PC-3 (cell line): ENCODE data around the gene CROT. TPM values are rescaled to one million over a fixed set of nuclear protein-coding genes. Genes with fewer than 3 reads are reported as not detected.

Experiments used
- ATAC-seq: fragments of 200-7000 bp; cut with Tn5 transposase; 2 replicates; pipeline ENCODE4 v1.9.1; 2020; ENCODE audit warnings: mild to moderate bottlenecking, moderate library complexity
- BruUV-seq: library from RNA; stranded (reverse); fragments of 400-500 nt; replicated peaks from 2 replicates; lab custom pipeline; 2021; lab: Mats Ljungman, UMichigan
- CTCF ChIA-PET: fragments of 300-600 bp; sonication (Branson Sonifier 250); formaldehyde crosslinking; loops from one replicate; lab custom pipeline; 2022; ENCODE audit warnings: antibody characterized with exemption; lab: Charles Lee
- POLR2A ChIA-PET: fragments of 300-600 bp; sonication (Branson Sonifier 250); formaldehyde crosslinking; loops from one replicate; lab custom pipeline; 2022; ENCODE audit warnings: antibody characterized with exemption; ENCODE audit not compliant: unreplicated experiment; lab: Charles Lee
- DNase-seq: peaks from one replicate; pipeline ENCODE4 v3.0.0-alpha.2; 2015
- H2AFZ ChIP-seq: fragments of 300-600 bp; sonication (generic); 2 replicates; pipeline ENCODE4 v1.6.0; 2016; ENCODE audit warnings: antibody characterized with exemption, low read length
- H3F3A ChIP-seq: fragments of 300-600 bp; sonication (generic); one replicate; pipeline ENCODE4 v1.6.0; 2017; ENCODE audit warnings: antibody characterized with exemption, low read length, control low read depth, mild to moderate bottlenecking; ENCODE audit not compliant: unreplicated experiment
- H3K27ac ChIP-seq: fragments of 300-600 bp; sonication (generic); 2 replicates; pipeline ENCODE4 v1.5.1; 2016; ENCODE audit warnings: mild to moderate bottlenecking, low read length
- H3K27me3 ChIP-seq: fragments of 300-600 bp; sonication (generic); 2 replicates; pipeline ENCODE4 v1.6.1; 2016; ENCODE audit warnings: low read length, mixed read lengths
- H3K36me3 ChIP-seq: fragments of 300-600 bp; sonication (generic); 2 replicates; pipeline ENCODE4 v1.6.1; 2016; ENCODE audit warnings: low read depth, mixed run types, low read length, mixed read lengths
- H3K4me1 ChIP-seq: fragments of 300-600 bp; sonication (generic); 2 replicates; pipeline ENCODE4 v1.5.1; 2016; ENCODE audit warnings: low read length; ENCODE audit not compliant: insufficient read depth
- H3K4me2 ChIP-seq: fragments of 300-600 bp; sonication (generic); 2 replicates; pipeline ENCODE4 v1.6.0; 2016; ENCODE audit warnings: low read length
- H3K4me3 ChIP-seq: fragments of 300-600 bp; sonication (generic); 2 replicates; pipeline ENCODE4 v1.5.1; 2016; ENCODE audit warnings: mild to moderate bottlenecking, low read length, mixed read lengths
- H3K79me2 ChIP-seq: fragments of 300-600 bp; sonication (generic); 2 replicates; pipeline ENCODE4 v1.6.1; 2017; ENCODE audit warnings: low read length, mixed read lengths
- H3K9ac ChIP-seq: fragments of 300-600 bp; sonication (generic); 2 replicates; pipeline ENCODE4 v1.6.0; 2016; ENCODE audit warnings: mild to moderate bottlenecking, low read length
- H3K9me2 ChIP-seq: fragments of 300-600 bp; sonication (generic); replicated peaks from 2 replicates; pipeline ENCODE4 v1.6.1; 2016; ENCODE audit warnings: mixed run types, low read length, mixed read lengths
- H3K9me3 ChIP-seq: fragments of 300-600 bp; sonication (generic); 2 replicates; pipeline ENCODE4 v1.6.1; 2016; ENCODE audit warnings: low read length, mixed read lengths
- H4K20me1 ChIP-seq: fragments of 300-600 bp; sonication (generic); 2 replicates; pipeline ENCODE4 v1.6.1; 2016; ENCODE audit warnings: low read length, mixed read lengths
- EZH2 ChIP-seq: fragments of 300-600 bp; sonication (generic); IDR thresholded peaks from one replicate; pipeline ENCODE4 v1.6.1; 2017; ENCODE audit warnings: antibody characterized with exemption, mild to moderate bottlenecking, low read length; ENCODE audit not compliant: unreplicated experiment
- EZH2phosphoT487 ChIP-seq: fragments of 300-600 bp; sonication (generic); IDR thresholded peaks from 2 replicates; pipeline ENCODE4 v1.6.1; 2018; ENCODE audit warnings: mild to moderate bottlenecking, antibody characterized with exemption, low read length, borderline replicate concordance
- intact Hi-C: fragments of 100-400 bp; cut with micrococcal nuclease; formaldehyde crosslinking; loops from 2 replicates; pipeline ENCODE4 v1.9.0; 2023
- total RNA-seq: library from RNA; depleted of rRNA; stranded (reverse); fragments of >200 nt; gene quantifications from 2 replicates; pipeline ENCODE4 v1.2.3, GENCODE V29; 2014
- TF ChIP-seq, protein P1 (sequence below): fragments of 300-600 bp; sonication (generic); conservative IDR thresholded peaks from 2 replicates; pipeline ENCODE4 v1.5.1; 2017; ENCODE audit warnings: antibody characterized with exemption, low read depth, mild to moderate bottlenecking, low read length

CROT gene
- total RNA-seq, 1 experiment from 2014 or later: 6.9 TPM

DNA sequence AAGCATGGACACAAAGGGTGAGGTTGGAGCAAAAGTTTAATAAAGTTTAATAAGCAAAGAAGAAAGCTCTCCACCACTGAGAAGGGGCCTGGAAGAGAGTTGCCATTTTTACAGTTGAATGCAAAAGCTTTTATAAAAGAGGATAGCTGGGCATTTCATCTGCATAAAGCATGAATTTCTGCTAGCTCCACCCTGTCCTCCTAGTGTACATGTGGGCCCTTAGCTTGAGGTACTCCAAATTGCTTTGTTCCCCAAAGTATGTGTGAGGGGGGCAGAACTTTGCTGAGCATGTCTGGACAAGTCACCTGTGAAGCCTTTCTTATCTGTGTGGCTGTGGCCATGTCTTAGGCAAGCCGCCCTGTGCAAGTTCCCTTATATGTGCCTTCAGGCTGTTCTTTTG lies 22.6 kb upstream of the CROT start:
- Histone ChIP-seq H3K79me2 (no peaks in the 10 kb centered on the region), H3K9me2 (no peaks in the 10 kb centered on the region), H3K36me3 (no peaks in the 10 kb centered on the region; the same call in none of the 2 replicates), H3K9ac (no peak overlapping the region), H3K4me1 (peaks cover 15% of the 10 kb centered on the region), H4K20me1 (no peaks in the 10 kb centered on the region), H2AFZ (no peak overlapping the region), H3K4me2 (no peak overlapping the region), H3K4me3 (no peak overlapping the region), H3K27ac (no peak overlapping the region), H3K9me3 (peaks cover 6% of the 10 kb centered on the region; the same call in 1 of the 2 replicates), H3F3A (peaks cover 3% of the 10 kb centered on the region), H3K27me3 (no peaks in the 10 kb centered on the region)
- no peak for TF ChIP-seq EZH2phosphoT487
- TF ChIP-seq, protein P1, sequence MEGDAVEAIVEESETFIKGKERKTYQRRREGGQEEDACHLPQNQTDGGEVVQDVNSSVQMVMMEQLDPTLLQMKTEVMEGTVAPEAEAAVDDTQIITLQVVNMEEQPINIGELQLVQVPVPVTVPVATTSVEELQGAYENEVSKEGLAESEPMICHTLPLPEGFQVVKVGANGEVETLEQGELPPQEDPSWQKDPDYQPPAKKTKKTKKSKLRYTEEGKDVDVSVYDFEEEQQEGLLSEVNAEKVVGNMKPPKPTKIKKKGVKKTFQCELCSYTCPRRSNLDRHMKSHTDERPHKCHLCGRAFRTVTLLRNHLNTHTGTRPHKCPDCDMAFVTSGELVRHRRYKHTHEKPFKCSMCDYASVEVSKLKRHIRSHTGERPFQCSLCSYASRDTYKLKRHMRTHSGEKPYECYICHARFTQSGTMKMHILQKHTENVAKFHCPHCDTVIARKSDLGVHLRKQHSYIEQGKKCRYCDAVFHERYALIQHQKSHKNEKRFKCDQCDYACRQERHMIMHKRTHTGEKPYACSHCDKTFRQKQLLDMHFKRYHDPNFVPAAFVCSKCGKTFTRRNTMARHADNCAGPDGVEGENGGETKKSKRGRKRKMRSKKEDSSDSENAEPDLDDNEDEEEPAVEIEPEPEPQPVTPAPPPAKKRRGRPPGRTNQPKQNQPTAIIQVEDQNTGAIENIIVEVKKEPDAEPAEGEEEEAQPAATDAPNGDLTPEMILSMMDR: no peak
- no peak for TF ChIP-seq EZH2
- CTCF ChIA-PET: no interaction called here
- no peak for DNase-seq
- POLR2A ChIA-PET: no interaction called here
- no TSS peak for BruUV-seq
- intact Hi-C loops: no loop called here
- ATAC-seq: no peak

DNA sequence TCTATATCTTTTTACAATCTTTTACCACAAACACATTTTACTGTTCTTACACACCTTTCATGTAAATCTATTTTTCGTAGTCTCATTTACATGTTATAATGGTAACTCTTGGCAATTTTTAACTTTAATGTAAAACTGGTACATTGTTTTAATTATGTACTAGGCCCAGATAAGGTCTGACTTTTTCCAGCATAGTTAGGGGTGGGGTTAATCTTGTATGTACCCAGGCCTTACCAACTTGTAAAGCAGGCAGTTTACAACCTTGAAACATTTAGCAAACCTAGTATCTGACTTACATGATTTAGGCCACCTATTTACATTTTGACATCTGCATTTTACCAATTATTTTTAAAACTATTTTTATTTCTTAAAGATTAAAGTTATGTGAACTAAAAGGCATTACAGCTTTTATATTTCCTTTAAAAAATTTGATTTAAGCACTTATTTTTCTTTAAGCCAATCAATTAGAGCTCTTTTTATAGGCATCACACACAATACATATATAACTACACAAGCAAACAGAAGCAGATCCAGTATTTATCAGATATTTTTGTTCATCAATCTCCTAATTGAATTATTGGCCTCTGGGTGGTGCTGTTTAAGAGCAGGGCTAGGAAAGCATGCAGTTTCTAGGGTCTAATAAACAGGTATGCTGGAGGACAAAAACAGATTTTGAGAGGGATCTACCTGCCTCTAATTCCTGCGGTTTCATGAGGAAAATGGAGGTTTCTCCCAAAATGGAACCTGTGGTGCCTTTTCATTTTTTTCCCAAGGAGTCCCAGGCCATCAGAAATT lies 19.7 kb upstream of the CROT start:
- no peak for TF ChIP-seq EZH2
- TF ChIP-seq, protein P1: 0 out of 2 replicates have a peak, but pooled peaks have one; percentile 29
- no peak for TF ChIP-seq EZH2phosphoT487
- CTCF ChIA-PET: no interaction called here
- ATAC-seq: no peak

DNA sequence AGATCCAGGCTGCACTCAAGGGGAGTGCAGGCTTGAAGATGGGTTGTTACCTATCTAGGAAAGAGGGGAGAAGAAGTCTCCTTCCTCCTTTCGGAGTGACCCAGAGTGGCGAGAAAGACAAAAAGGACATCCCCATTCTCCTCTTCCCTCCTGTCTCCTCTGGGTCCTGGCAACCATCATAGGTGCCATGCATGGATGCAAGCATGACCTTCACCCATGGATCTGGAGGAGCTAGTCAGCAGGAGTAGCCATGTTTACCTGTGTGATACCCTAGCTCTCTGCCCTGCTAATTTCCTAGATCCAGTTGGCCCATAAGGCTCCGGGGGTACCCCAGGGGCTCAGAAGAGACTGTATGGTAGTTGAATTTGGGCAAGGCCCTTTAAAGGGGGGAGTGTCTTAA lies 17.2 kb upstream of the CROT start:
- Histone ChIP-seq H2AFZ (no peak overlapping the region), H3K9me3 (peaks cover 8% of the 10 kb centered on the region; the same call in 1 of the 2 replicates), H3K4me1 (no peaks in the 10 kb centered on the region), H3K9me2 (no peaks in the 10 kb centered on the region), H3K9ac (no peak overlapping the region), H3K27me3 (no peaks in the 10 kb centered on the region), H3K4me2 (no peak overlapping the region), H3F3A (no peaks in the 10 kb centered on the region), H4K20me1 (no peaks in the 10 kb centered on the region), H3K27ac (no peak overlapping the region), H3K79me2 (no peaks in the 10 kb centered on the region), H3K4me3 (no peak overlapping the region), H3K36me3 (no peaks in the 10 kb centered on the region; the same call in none of the 2 replicates)
- ChIA-PET CTCF (no interaction called here), POLR2A (no interaction called here)
- DNase-seq: no peak
- intact Hi-C loops: no loop called here
- no TSS peak for BruUV-seq
- TF ChIP-seq, protein P1: no peak
- TF ChIP-seq EZH2phosphoT487: no peak
- TF ChIP-seq EZH2: no peak
- ATAC-seq: no peak

More for the DNA sequence above, 19.7 kb upstream of the CROT start:
- intact Hi-C loops: no loop called here
- Histone ChIP-seq H3K27ac (no peak overlapping the region), H3K9ac (no peak overlapping the region), H3K36me3 (no peaks in the 10 kb centered on the region; the same call in none of the 2 replicates), H3K9me3 (peaks cover 8% of the 10 kb centered on the region; the same call in 1 of the 2 replicates), H4K20me1 (no peaks in the 10 kb centered on the region), H3F3A (no peaks in the 10 kb centered on the region), H3K4me2 (no peak overlapping the region), H3K27me3 (no peaks in the 10 kb centered on the region), H3K4me3 (no peak overlapping the region), H3K9me2 (no peaks in the 10 kb centered on the region), H3K4me1 (no peaks in the 10 kb centered on the region), H2AFZ (no peak overlapping the region), H3K79me2 (no peaks in the 10 kb centered on the region)
- no peak for DNase-seq
- POLR2A ChIA-PET: interaction anchor here (0.7 kb wide), 1 partner anchor 19 kb away, joined by 3 read pairs; no protein-coding TSS in a partner anchor
- no TSS peak for BruUV-seq
